GM12801 (cell line): ENCODE measurements around the gene CEP170B.

Source experiments
- CTCF ChIP-seq: IDR thresholded peaks from one replicate; pipeline ENCODE4 v1.5.1; 2011; ENCODE audit warnings: control low read depth; ENCODE audit not compliant: insufficient read length; ENCODE audit errors: extremely low read depth

Gene CEP170B

DNA sequence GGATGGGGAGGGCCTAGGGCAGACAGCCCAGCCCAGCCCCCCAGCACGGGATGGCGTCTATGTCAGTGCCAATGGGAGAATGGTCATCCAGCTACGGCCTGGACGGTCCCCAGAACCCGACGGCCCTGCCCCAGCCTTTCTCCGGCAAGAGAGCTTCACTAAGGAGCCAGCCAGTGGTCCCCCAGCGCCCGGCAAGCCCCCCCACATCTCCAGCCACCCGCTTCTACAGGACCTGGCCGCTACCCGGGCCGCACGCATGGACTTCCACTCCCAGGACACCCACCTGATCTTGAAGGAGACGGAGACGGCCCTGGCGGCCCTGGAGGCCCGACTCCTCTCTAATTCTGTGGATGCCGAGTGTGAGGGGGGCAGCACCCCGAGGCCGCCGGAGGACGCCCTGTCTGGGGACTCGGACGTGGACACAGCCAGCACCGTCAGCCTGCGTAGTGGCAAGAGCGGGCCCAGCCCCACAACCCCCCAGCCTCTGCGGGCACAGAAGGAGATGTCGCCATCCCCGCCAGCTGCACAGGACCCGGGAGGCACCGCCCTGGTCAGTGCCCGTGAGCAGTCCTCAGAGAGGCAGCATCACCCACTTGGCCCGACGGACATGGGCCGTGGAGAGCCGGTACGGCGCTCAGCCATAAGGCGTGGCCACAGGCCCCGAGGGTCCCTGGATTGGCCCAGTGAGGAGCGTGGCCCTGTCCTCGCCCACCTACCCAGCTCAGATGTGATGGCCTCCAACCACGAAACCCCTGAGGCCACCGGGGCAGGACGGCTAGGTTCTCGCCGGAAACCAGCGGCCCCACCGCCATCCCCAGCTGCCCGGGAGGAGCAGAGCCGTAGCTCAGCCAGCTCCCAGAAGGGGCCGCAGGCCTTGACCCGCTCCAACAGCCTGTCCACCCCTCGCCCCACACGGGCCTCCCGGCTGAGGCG, 21.9 kb downstream of the CEP170B start:
- TF ChIP-seq CTCF, result no peak

- no peak for TF ChIP-seq CTCF
Observed at GRCh38 chr14:104887623-104888488, 22.8 kb downstream of the CEP170B start.

DNA sequence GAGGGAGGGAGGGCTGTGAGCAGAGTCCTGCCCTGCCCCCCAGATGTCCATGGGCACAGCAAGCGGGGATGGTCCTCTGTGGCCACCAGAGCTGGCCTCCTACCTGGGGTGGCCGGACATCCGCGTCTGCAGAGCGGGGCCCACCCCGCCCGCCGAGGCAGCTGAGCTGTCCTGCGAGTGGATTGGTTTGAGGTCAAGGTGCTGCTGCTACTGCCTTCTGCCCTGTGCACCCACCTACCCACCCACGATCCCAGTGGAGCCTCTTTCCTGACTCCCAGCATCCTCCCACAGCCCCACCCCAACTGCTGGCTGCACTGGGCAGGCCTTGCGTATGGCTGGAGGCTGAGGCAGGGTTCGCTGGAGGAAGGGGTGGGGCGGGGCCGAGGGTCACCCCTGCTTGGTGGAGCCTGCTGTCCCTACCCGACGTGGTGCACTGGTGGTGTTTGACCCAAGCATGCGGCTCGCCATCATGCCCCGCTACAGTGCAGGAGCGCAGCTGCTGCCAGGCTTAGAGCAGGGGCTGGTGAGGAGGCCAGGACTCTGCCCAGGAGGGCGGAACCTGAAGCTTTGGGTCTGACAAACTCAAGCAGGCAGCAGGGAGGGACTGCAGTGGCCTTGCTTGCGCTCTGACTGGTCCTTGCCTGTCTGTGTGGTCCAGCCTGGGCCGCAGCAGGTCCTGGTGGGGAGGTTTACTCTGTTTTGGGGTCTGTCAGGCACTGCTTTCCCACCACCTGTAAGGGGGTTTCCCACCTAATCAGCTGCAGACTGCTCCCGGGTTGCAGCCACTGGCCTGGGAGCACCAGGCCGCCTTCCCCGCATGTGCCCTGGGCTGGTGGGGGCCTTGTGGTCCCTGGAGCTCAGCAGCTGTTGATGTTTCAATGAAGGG, 23.7 kb downstream of the CEP170B start:
- no peak for TF ChIP-seq CTCF

DNA sequence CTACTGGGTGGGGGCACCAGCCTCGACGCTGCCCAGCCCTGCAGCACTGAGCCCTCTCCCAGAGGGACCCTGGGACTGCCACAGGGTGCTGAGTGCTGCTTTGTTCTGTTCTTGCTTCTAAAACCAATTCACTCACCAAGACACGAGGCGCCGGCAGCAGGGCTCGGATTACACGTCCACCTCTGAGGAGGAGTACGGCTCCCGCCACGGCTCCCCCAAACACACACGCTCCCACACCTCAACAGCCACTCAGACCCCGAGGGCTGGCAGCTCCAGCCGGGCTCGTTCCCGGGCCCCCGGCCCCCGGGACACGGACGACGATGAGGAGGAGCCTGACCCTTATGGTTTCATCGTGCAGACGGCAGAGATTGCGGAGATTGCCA, 24.3 kb downstream of the CEP170B start:
- TF ChIP-seq CTCF, result no peak

- no peak for TF ChIP-seq CTCF
Observed at GRCh38 chr14:104891121-104891551, 26.1 kb downstream of the CEP170B start.

DNA sequence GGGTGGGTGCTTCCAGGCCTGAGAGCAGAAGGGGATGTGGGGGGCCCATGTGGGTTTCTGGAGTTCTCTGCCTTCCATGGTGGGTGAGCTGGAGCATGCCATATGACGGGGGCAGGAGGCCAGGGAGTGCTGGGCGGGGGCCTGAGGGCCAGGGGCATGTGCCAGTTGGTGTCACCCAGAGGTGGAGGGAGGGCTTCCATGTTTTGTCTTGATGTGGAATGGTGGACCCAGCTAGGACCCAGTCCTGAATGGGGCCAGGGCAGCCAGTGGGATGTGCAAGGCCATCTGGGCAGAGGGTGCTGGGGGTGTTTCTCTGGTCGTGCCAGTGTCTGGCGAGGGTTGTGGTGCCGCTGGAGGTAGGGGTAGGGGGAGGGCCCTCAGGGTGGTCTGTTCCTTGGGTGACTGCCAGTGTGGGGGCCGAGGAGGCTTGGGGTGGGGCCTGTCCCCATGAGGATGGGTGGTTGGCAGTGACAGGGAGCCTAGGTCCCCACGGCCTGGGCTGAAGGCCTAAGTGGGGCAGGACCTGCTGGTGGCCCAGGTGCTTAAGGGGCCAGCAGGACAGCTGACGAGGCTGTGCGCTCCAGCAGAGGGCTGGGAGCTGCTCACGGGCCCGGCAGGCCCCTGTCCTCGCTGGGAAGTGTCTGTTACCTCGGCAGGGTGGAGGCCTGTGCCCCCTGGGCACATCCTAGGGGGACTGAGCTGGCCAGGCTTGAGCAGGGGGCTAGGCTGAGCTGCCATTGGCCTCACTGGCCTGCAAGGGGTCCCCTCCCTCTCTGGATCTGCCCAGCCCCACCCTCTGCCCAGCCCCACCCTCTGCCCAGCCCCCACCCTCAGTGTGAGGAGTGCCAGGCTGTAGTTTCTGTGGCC, 26.8 kb downstream of the CEP170B start:
- TF ChIP-seq CTCF, result no peak
